ENCODE data around the gene SLC7A11. TPM values are rescaled to one million over a fixed set of nuclear protein-coding genes. Genes with fewer than 3 reads are reported as not detected.

Gene SLC7A11
- total RNA-seq, 1 donor from 2014 or later, result 33.8 TPM

DNA sequence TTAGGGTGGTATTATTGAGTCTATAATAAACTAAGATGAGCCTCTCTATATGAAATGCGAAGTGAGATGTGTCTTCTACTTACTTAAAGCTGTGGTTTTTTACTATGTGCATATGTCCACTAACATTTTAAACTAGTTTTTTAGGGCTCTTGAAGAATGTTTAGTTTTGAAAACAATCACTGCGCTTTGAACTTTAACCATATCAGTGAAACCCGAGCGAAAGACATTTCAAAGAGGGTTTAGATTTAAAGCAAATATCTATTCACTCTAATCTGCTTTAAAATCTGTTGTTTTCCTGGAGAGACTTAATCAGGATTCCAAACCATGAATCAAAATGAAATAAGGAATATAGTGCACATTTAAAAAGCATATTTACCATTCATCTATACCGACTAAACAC lies 24.8 kb upstream of the SLC7A11 start:
- Mint-ChIP-seq H3K27ac (ENCODE audit: unreplicated experiment) (no peak overlapping the region), H3K4me1 (ENCODE audit: low read depth, unreplicated experiment) (no peaks in the 10 kb centered on the region), H3K27me3 (ENCODE audit: low read depth, unreplicated experiment) (no peaks in the 10 kb centered on the region), H3K36me3 (ENCODE audit: low read depth, unreplicated experiment) (no peaks in the 10 kb centered on the region), H3K9me3 (ENCODE audit: unreplicated experiment) (no peaks in the 10 kb centered on the region), H3K4me3 (ENCODE audit: unreplicated experiment) (no peak overlapping the region)
- Histone ChIP-seq H3K9me3 (ENCODE audit: insufficient read depth, low read depth, low read length) (no peaks in the 10 kb centered on the region), H3K36me3 (ENCODE audit: insufficient read depth, low read length) (no peaks in the 10 kb centered on the region), H3K4me1 (ENCODE audit: insufficient read depth, low read length) (no peaks in the 10 kb centered on the region), H4K20me1 (ENCODE audit: insufficient read depth, low read length) (no peaks in the 10 kb centered on the region), H3K79me2 (ENCODE audit: insufficient read depth, low read length) (no peaks in the 10 kb centered on the region), H3K27me3 (ENCODE audit: insufficient read depth, low read length) (no peaks in the 10 kb centered on the region), H3K4me3 (ENCODE audit: insufficient read depth, low read depth, low read length) (no peak overlapping the region), H3K4me2 (ENCODE audit: low read length) (no peak overlapping the region), H3K9ac (ENCODE audit: low read length) (no peak overlapping the region), H2AFZ (ENCODE audit: low read depth, low read length) (no peak overlapping the region), H3K27ac (ENCODE audit: low read depth, low read length) (no peak overlapping the region)
- DNase-seq (ENCODE audit: low read depth) (no peak), FAIRE-seq (peak; percentile 59)
- TF ChIP-seq, protein P1, sequence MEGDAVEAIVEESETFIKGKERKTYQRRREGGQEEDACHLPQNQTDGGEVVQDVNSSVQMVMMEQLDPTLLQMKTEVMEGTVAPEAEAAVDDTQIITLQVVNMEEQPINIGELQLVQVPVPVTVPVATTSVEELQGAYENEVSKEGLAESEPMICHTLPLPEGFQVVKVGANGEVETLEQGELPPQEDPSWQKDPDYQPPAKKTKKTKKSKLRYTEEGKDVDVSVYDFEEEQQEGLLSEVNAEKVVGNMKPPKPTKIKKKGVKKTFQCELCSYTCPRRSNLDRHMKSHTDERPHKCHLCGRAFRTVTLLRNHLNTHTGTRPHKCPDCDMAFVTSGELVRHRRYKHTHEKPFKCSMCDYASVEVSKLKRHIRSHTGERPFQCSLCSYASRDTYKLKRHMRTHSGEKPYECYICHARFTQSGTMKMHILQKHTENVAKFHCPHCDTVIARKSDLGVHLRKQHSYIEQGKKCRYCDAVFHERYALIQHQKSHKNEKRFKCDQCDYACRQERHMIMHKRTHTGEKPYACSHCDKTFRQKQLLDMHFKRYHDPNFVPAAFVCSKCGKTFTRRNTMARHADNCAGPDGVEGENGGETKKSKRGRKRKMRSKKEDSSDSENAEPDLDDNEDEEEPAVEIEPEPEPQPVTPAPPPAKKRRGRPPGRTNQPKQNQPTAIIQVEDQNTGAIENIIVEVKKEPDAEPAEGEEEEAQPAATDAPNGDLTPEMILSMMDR (IDR thresholded peaks at IDR 0.05; ENCODE audit: insufficient read depth, low read depth, low read length), result no peak
- TF ChIP-seq EZH2 (IDR thresholded peaks at IDR 0.05; ENCODE audit: insufficient read depth, low read length), result no peak

DNA sequence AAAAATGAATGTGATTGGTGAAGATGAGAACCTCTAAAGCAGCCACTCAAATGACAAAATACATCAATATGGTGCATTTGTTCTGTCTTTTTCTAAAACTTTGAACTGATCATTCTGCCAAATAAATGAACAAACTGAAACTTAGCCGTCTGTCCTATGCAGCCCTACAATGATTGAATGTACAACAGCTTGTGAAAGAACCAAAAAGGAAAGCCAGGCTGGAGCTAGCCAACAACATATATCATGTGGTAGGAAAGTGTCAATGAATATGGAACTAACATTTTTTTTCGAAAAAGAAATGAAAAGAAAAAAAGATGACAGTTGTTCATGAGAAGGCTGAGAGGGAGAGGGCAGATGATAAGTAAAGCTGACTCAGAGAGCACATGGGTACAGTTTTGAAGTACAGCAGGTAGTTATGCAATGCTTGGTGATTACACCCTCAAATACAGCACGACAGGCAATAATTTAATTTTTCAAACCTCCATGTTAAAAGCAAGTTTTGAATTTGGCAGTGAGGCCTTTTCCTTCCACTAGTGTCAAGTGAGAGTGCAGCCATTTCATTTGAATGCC lies 21.2 kb upstream of the SLC7A11 start:
- Histone ChIP-seq H3K27ac (ENCODE audit: low read depth, low read length) (no peak overlapping the region), H3K79me2 (ENCODE audit: insufficient read depth, low read length) (no peaks in the 10 kb centered on the region), H3K36me3 (ENCODE audit: insufficient read depth, low read length) (no peaks in the 10 kb centered on the region), H3K27me3 (ENCODE audit: insufficient read depth, low read length) (no peaks in the 10 kb centered on the region), H4K20me1 (ENCODE audit: insufficient read depth, low read length) (no peaks in the 10 kb centered on the region), H2AFZ (ENCODE audit: low read depth, low read length) (no peak overlapping the region), H3K4me1 (ENCODE audit: insufficient read depth, low read length) (peaks cover 3% of the 10 kb centered on the region), H3K4me2 (ENCODE audit: low read length) (no peak overlapping the region), H3K4me3 (ENCODE audit: insufficient read depth, low read depth, low read length) (no peak overlapping the region), H3K9ac (ENCODE audit: low read length) (no peak overlapping the region), H3K9me3 (ENCODE audit: insufficient read depth, low read depth, low read length) (no peaks in the 10 kb centered on the region)
- Mint-ChIP-seq H3K9me3 (ENCODE audit: unreplicated experiment) (no peaks in the 10 kb centered on the region), H3K27me3 (ENCODE audit: low read depth, unreplicated experiment) (no peaks in the 10 kb centered on the region), H3K36me3 (ENCODE audit: low read depth, unreplicated experiment) (no peaks in the 10 kb centered on the region), H3K27ac (ENCODE audit: unreplicated experiment) (no peak overlapping the region), H3K4me1 (ENCODE audit: low read depth, unreplicated experiment) (peaks cover 9% of the 10 kb centered on the region), H3K4me3 (ENCODE audit: unreplicated experiment) (no peak overlapping the region)
- DNase-seq (ENCODE audit: low read depth) (peak; percentile 22), FAIRE-seq (no peak)
- TF ChIP-seq, protein P1 (IDR thresholded peaks at IDR 0.05; ENCODE audit: insufficient read depth, low read depth, low read length), result no peak
- TF ChIP-seq EZH2 (IDR thresholded peaks at IDR 0.05; ENCODE audit: insufficient read depth, low read length), result no peak

DNA sequence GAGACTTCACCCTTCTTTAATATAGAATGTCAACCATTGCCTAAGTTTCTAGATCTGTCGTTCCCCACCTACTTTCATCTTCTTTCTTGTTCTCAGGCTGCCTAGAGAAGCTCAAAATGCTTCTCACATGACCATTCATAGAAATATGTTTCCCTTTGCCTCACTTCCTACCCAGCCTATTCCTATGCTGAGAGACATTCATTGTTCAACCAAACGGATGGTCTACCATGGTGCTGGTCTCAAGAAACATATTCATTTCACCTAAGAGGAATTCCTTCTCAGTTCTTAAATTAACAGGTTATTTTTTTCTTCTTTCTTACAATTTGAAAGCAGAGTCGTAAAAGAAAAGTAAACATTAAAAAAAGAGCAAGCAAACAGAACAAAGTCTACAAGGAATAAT lies 20.3 kb upstream of the SLC7A11 start:
- Histone ChIP-seq H3K9ac (ENCODE audit: low read length) (no peak overlapping the region), H4K20me1 (ENCODE audit: insufficient read depth, low read length) (no peaks in the 10 kb centered on the region), H2AFZ (ENCODE audit: low read depth, low read length) (no peak overlapping the region), H3K79me2 (ENCODE audit: insufficient read depth, low read length) (no peaks in the 10 kb centered on the region), H3K9me3 (ENCODE audit: insufficient read depth, low read depth, low read length) (no peaks in the 10 kb centered on the region), H3K27ac (ENCODE audit: low read depth, low read length) (no peak overlapping the region), H3K36me3 (ENCODE audit: insufficient read depth, low read length) (no peaks in the 10 kb centered on the region), H3K4me3 (ENCODE audit: insufficient read depth, low read depth, low read length) (no peak overlapping the region), H3K27me3 (ENCODE audit: insufficient read depth, low read length) (no peaks in the 10 kb centered on the region), H3K4me1 (ENCODE audit: insufficient read depth, low read length) (peaks cover 3% of the 10 kb centered on the region), H3K4me2 (ENCODE audit: low read length) (no peak overlapping the region)
- DNase-seq (ENCODE audit: low read depth), result no peak
- no peak for TF ChIP-seq EZH2 (IDR thresholded peaks at IDR 0.05; ENCODE audit: insufficient read depth, low read length)
- TF ChIP-seq, protein P1 (IDR thresholded peaks at IDR 0.05; ENCODE audit: insufficient read depth, low read depth, low read length), result no peak
- no peaks in the 10 kb centered on the region for H3K9me3 Mint-ChIP-seq (ENCODE audit: unreplicated experiment)
- H3K4me1 Mint-ChIP-seq (ENCODE audit: low read depth, unreplicated experiment), result peaks cover 9% of the 10 kb centered on the region
- H3K4me3 Mint-ChIP-seq (ENCODE audit: unreplicated experiment), result no peak overlapping the region
- no peaks in the 10 kb centered on the region for H3K27me3 Mint-ChIP-seq (ENCODE audit: low read depth, unreplicated experiment)
- no peak overlapping the region for H3K27ac Mint-ChIP-seq (ENCODE audit: unreplicated experiment)
- FAIRE-seq, result no peak
- H3K36me3 Mint-ChIP-seq (ENCODE audit: low read depth, unreplicated experiment), result no peaks in the 10 kb centered on the region

Measured in astrocyte (in vitro differentiated cells and primary cell).